Ovary (tissue), 9 donors: ENCODE measurements around the gene USP47. TPM values are rescaled to one million over a fixed set of nuclear protein-coding genes. Genes with fewer than 3 reads are reported as not detected.

Experiments used
- DNase-seq, 5 donors: peaks; one replicate each; pipeline ENCODE4 v3.0.0-alpha.2; 2019 to 2020
- H3K27ac ChIP-seq, 2 donors: fragments of 200-600 bp; one replicate each; pipeline versions ENCODE4 v1.5.1 to v1.8.0; 2019 to 2022
- H3K27me3 ChIP-seq: fragments of 200-600 bp; one replicate; pipeline ENCODE4 v1.8.0; 2022
- H3K36me3 ChIP-seq: fragments of 200-600 bp; sonication (generic); one replicate; pipeline ENCODE4 v1.5.1; 2019
- H3K4me1 ChIP-seq: one replicate; pipeline ENCODE4 v1.8.1; 2013; ENCODE audit warnings: mild to moderate bottlenecking, moderate library complexity; ENCODE audit not compliant: insufficient read depth
- H3K4me3 ChIP-seq: fragments of 200-600 bp; sonication (generic); one replicate; pipeline ENCODE4 v1.5.1; 2017
- H3K9me3 ChIP-seq, 2 donors: fragments of 200-600 bp in 1 of 2; sonication (generic) in 1 of 2; one replicate each; pipeline versions ENCODE4 v1.5.1 to v1.8.1; 2013 to 2019; ENCODE audit warnings: mild to moderate bottlenecking in 1 of 2, moderate library complexity in 1 of 2
- CTCF ChIP-seq, 3 donors: fragments of 450-650 bp in 2 of 3; fragments of 200-600 bp in 1 of 3; IDR thresholded peaks; one replicate each; pipeline versions ENCODE4 v1.5.1 to v1.8.0; 2016 to 2022; ENCODE audit warnings: antibody characterized with exemption in 3 of 3, mild to moderate bottlenecking in 1 of 3
- EP300 ChIP-seq: sonication (generic); formaldehyde crosslinking; IDR thresholded peaks from one replicate; pipeline ENCODE4 v1.6.1; 2017; ENCODE audit warnings: antibody characterized with exemption
- POLR2A ChIP-seq: fragments of 450-650 bp; IDR thresholded peaks from one replicate; pipeline ENCODE4 v1.6.1; 2017; ENCODE audit warnings: antibody characterized with exemption, mild to moderate bottlenecking, moderate library complexity
- WGBS, 3 donors: extraction: QIAGEN DNeasy Blood & Tissue Kit in 1 of 3; methylation state at CpG; one replicate each; pipeline versions ENCODE4 v1.1.5 to v1.1.7; 2013 to 2017; 5-methylcytosine and 5-hydroxymethylcytosine counted together
- intact Hi-C, 4 donors: fragments of 100-400 bp; cut with DNase I; formaldehyde crosslinking; loops; one replicate each; pipeline versions ENCODE4 v1.11.0 to v1.15.1; 2022 to 2023
- polyA plus RNA-seq, 2 donors: library from polyadenylated mRNA; stranded (reverse); fragments of 200-250 nt in 1 of 2; fragments of 350-450 nt in 1 of 2; fragmentation: Illumina TruSeq in 1 of 2; extraction: RNeasy Lipid Tissue Mini Kit (QIAGEN cat#74804) in 1 of 2; gene quantifications; one replicate each; pipeline ENCODE4 v1.2.3, GENCODE V29; 2013 to 2014
- total RNA-seq, 7 donors: library from RNA; depleted of rRNA in 2 of 7; stranded (reverse); fragments of >200 nt in 2 of 7; fragmentation: NEBNext Ultra II Directional in 3 of 7; extraction: Animal tissue kit (Norgen Biotek cat#: 25700) in 3 of 7; gene quantifications; one replicate each; pipeline versions ENCODE4 v1.1.0 to v1.2.4, GENCODE V29; 2016 to 2023
- donor health status: DM: no; HTN: no; CAD: no; lungs with moderate emphysema.
- donor health status: DM: no; HTN: no; CAD: no.
- donor health status: Bipolar disorder and iron deficiency.
- donor health status: DM: yes; HTN: yes; CAD: no.
- donor health status: DM: no; HTN: no; CAD: no.
- donor health status: DM: yes; HTN: yes; CAD: no.

Gene USP47
- total and polyA plus RNA-seq, 9 donors: 26.5 to 70.5 (median 51.2) TPM

DNA sequence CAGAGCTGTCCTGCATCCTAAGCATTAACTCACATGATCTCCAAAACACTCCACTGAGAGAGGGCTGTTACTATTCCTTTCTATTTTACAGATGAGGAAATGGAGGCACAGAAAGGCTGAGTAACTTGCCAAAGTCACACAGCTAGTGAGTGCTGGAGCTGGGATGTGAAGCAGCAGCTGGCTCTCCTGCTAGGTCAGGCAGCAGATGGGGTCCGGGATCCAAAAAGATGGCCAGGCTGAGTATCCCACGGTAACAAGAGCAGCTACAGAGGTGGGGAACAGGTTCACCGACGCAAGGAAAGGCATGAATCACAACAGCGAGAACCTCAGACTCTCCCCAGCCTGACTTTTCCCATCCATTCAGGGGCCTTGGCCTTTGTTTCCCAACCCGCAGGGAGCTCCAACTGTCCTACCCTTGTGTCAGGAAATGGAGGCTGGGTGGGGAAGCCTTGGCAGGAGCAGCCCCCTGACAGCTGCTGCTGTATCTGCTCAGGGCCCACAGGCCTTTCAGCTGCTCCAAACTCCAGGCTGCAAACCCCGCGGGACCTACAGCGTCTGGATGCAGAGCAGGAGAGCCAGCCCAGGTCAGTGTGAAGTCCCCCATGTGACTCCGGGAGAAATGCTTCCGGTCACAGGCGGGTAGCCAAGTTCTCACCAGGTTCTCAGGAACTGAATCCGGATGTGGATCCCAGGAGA lies 137.2 kb downstream of the USP47 start:
- no peak overlapping the region for H3K4me3 ChIP-seq
- peaks cover 24% of the 10 kb centered on the region for H3K4me1 ChIP-seq
- no peaks in the 10 kb centered on the region for H3K36me3 ChIP-seq
- H3K9me3 ChIP-seq: no peaks in the 10 kb centered on the region
- WGBS, 3 donors: 2 to 13% (median 6%) methylated on average over 13 of the region's 13 CpGs
- no peaks in the 10 kb centered on the region for H3K27me3 ChIP-seq
- H3K27ac ChIP-seq: peak overlapping the region; percentile 2 to 47
- intact Hi-C loops: loop anchor here in 1 of 4 donors (1.0 kb wide), 1 partner anchor 17 kb away; no protein-coding TSS in a partner anchor
- TF ChIP-seq CTCF (IDR thresholded peaks at IDR 0.05): no peak
- TF ChIP-seq POLR2A: peak; percentile 15
- no peak for TF ChIP-seq EP300
- DNase-seq: peak; percentile 77 to 88 (median 81)

GRCh38 chr11:11979488-11980117 lies 137.8 kb downstream of the USP47 start:
- DNase-seq: no peak

GRCh38 chr11:11980200-11980599 lies 138.4 kb downstream of the USP47 start:
- Histone ChIP-seq H3K4me3 (no peak overlapping the region), H3K27ac (peak overlapping the region in 1 of 2 donors; percentile 47), H3K9me3 (no peaks in the 10 kb centered on the region), H3K4me1 (peaks cover 22% of the 10 kb centered on the region), H3K36me3 (no peaks in the 10 kb centered on the region), H3K27me3 (no peaks in the 10 kb centered on the region)
- intact Hi-C loops: no loop called here
- no peak for DNase-seq
- 87 to 96% (median 96%) methylated on average over 2 of the region's 2 CpGs for WGBS, 3 donors
- TF ChIP-seq CTCF (IDR thresholded peaks at IDR 0.05) (no peak), EP300 (no peak), POLR2A (no peak)

More at GRCh38 chr11:11979488-11980117, 137.8 kb downstream of the USP47 start:
- Histone ChIP-seq H3K27ac (peak overlapping the region; percentile 2 to 47), H3K9me3 (no peaks in the 10 kb centered on the region), H3K27me3 (no peaks in the 10 kb centered on the region), H3K36me3 (no peaks in the 10 kb centered on the region), H3K4me3 (no peak overlapping the region), H3K4me1 (peaks cover 22% of the 10 kb centered on the region)
- TF ChIP-seq POLR2A (no peak), CTCF (IDR thresholded peaks at IDR 0.05) (no peak), EP300 (no peak)
- 17 to 36% (median 28%) methylated on average over 8 of the region's 8 CpGs for WGBS, 3 donors
- intact Hi-C loops: loop anchor here in 1 of 4 donors (1.0 kb wide), 1 partner anchor 17 kb away; no protein-coding TSS in a partner anchor

- 89% methylated on average over 3 of the region's 3 CpGs for WGBS, 3 donors
- TF ChIP-seq EP300: no peak
- no peak for DNase-seq
- Histone ChIP-seq H3K4me1 (peaks cover 22% of the 10 kb centered on the region), H3K27me3 (no peaks in the 10 kb centered on the region), H3K9me3 (no peaks in the 10 kb centered on the region), H3K27ac (no peak overlapping the region), H3K4me3 (no peak overlapping the region), H3K36me3 (no peaks in the 10 kb centered on the region)
- intact Hi-C loops: no loop called here
Measured at GRCh38 chr11:11980841-11981308, 139.1 kb downstream of the USP47 start.

- intact Hi-C loops: no loop called here
- no peak overlapping the region for H3K27ac ChIP-seq
- no peaks in the 10 kb centered on the region for H3K36me3 ChIP-seq
- no peaks in the 10 kb centered on the region for H3K27me3 ChIP-seq
- no peaks in the 10 kb centered on the region for H3K9me3 ChIP-seq
- WGBS, 3 donors: 87 to 90% (median 89%) methylated on average over 5 of the region's 5 CpGs
- TF ChIP-seq CTCF (IDR thresholded peaks at IDR 0.05) (no peak), EP300 (no peak), POLR2A (no peak)
- DNase-seq: no peak
- peaks cover 22% of the 10 kb centered on the region for H3K4me1 ChIP-seq
- H3K4me3 ChIP-seq: no peak overlapping the region
Measured at GRCh38 chr11:11981364-11981763, 139.6 kb downstream of the USP47 start.
